Gastrocnemius medialis (tissue), 4 donors: ENCODE results near the gene KDM4B.

Experiments used
- CTCF ChIP-seq, 5 experiments: fragments of 450-650 bp in 3 of 5; fragments of 200-600 bp in 2 of 5; sonication (generic) in 2 of 5; IDR thresholded peaks in 4 of 5; conservative IDR thresholded peaks in 1 of 5; 1 replicate in 4 of 5; 2 replicates in 1 of 5; pipeline ENCODE4 v1.5.1; 2016 to 2019; ENCODE audit warnings: antibody characterized with exemption in 5 of 5, mild to moderate bottlenecking in 3 of 5, moderate library complexity in 3 of 5
- POLR2A ChIP-seq, 2 donors: fragments of 450-650 bp; IDR thresholded peaks; one replicate each; pipeline ENCODE4 v1.6.1; 2017; ENCODE audit warnings: antibody characterized with exemption in 2 of 2, mild to moderate bottlenecking in 2 of 2, moderate library complexity in 2 of 2

GRCh38 chr19:5054551-5055456, 85.9 kb downstream of the KDM4B start:
- TF ChIP-seq CTCF (IDR thresholded peaks at IDR 0.05 in 4 of 5, conservative IDR thresholded peaks at IDR 0.05 in 1 of 5) (no peak), POLR2A (IDR thresholded peaks at IDR 0.05) (no peak)
